Caco-2 (cell line): ENCODE data around the gene CDCP2. TPM values are rescaled to one million over a fixed set of nuclear protein-coding genes. Genes with fewer than 3 reads are reported as not detected.

Experiments
- BruUV-seq: library from RNA; stranded (reverse); fragments of 400-500 nt; replicated peaks from 2 replicates; lab custom pipeline; 2021; lab: Mats Ljungman, UMichigan
- CTCF ChIA-PET: fragments of 300-600 bp; sonication (Branson Sonifier 250); formaldehyde crosslinking; loops from one replicate; lab custom pipeline; 2022; ENCODE audit warnings: antibody characterized with exemption; lab: Charles Lee
- POLR2A ChIA-PET: fragments of 300-600 bp; sonication (Branson Sonifier 250); formaldehyde crosslinking; loops from one replicate; lab custom pipeline; 2022; ENCODE audit warnings: antibody characterized with exemption; lab: Charles Lee
- DNase-seq, 2 experiments: peaks; one replicate each; pipeline versions ENCODE4 v3.0.0 to v3.0.0-alpha.2; 2020 to 2022
- H3K27me3 ChIP-seq: replicated peaks from 2 replicates; pipeline ENCODE4 v1.6.0; 2011; ENCODE audit warnings: low read length; ENCODE audit not compliant: control insufficient read depth, insufficient read depth
- H3K36me3 ChIP-seq: 2 replicates; pipeline ENCODE4 v1.5.1; 2011; ENCODE audit warnings: low read length; ENCODE audit not compliant: control insufficient read depth, insufficient read depth
- H3K4me1 ChIP-seq: fragments of 250-450 bp; sonication (Bioruptor Pico); 2 replicates; pipeline ENCODE4 v1.5.1; 2020; ENCODE audit warnings: mild to moderate bottlenecking
- H3K4me3 ChIP-seq: 2 replicates; pipeline ENCODE4 v1.5.1; 2011; ENCODE audit warnings: low read depth, mild to moderate bottlenecking, control low read depth, low read length
- H3K9me3 ChIP-seq: fragments of 250-450 bp; sonication (Bioruptor Pico); 2 replicates; pipeline ENCODE4 v1.5.1; 2020; ENCODE audit warnings: mild to moderate bottlenecking, moderate library complexity
- H3K27ac Mint-ChIP-seq: one replicate; pipeline ENCODE4 v1.8.0; 2022; ENCODE audit warnings: mixed read lengths; ENCODE audit not compliant: unreplicated experiment
- H3K27me3 Mint-ChIP-seq: one replicate; pipeline ENCODE4 v1.8.0; 2022; ENCODE audit warnings: mixed read lengths; ENCODE audit not compliant: insufficient read depth, unreplicated experiment
- H3K36me3 Mint-ChIP-seq: one replicate; pipeline ENCODE4 v1.8.0; 2022; ENCODE audit warnings: mild to moderate bottlenecking, mixed read lengths; ENCODE audit not compliant: insufficient read depth, unreplicated experiment
- H3K4me1 Mint-ChIP-seq: one replicate; pipeline ENCODE4 v1.8.0; 2022; ENCODE audit warnings: low read depth, mixed read lengths; ENCODE audit not compliant: unreplicated experiment
- H3K4me3 Mint-ChIP-seq: one replicate; pipeline ENCODE4 v1.8.0; 2022; ENCODE audit warnings: mild to moderate bottlenecking, moderate library complexity, mixed read lengths; ENCODE audit not compliant: unreplicated experiment
- H3K9me3 Mint-ChIP-seq: one replicate; pipeline ENCODE4 v1.8.0; 2022; ENCODE audit warnings: mixed read lengths; ENCODE audit not compliant: unreplicated experiment
- CTCF ChIP-seq, 2 experiments: fragments of 200-600 bp in 1 of 2; IDR thresholded peaks; 1 replicate in 1 of 2; 2 replicates in 1 of 2; pipeline versions ENCODE4 v1.5.1 to v1.8.0; 2011 to 2022; ENCODE audit warnings: antibody characterized with exemption in 1 of 2, control low read depth in 1 of 2, inconsistent platforms in 1 of 2, low read depth in 1 of 2, low read length in 1 of 2, mild to moderate bottlenecking in 1 of 2, moderate library complexity in 1 of 2; ENCODE audit not compliant: insufficient read depth in 1 of 2, severe bottlenecking in 1 of 2, unreplicated experiment in 1 of 2
- intact Hi-C: fragments of 100-400 bp; cut with micrococcal nuclease; formaldehyde crosslinking; loops from one replicate; pipeline ENCODE4 v1.10.0; 2022; ENCODE audit not compliant: unreplicated experiment
- total RNA-seq: library from RNA; stranded (reverse); gene quantifications from 2 replicates; pipeline ENCODE4 v1.2.3, GENCODE V29; 2022

CDCP2 gene
- total RNA-seq, 1 experiment from 2014 or later = not detected

- Mint-ChIP-seq H3K9me3 (no peaks in the 10 kb centered on the region), H3K4me3 (no peak overlapping the region), H3K27me3 (no peaks in the 10 kb centered on the region), H3K27ac (no peak overlapping the region), H3K36me3 (no peaks in the 10 kb centered on the region), H3K4me1 (peaks cover 8% of the 10 kb centered on the region)
- Histone ChIP-seq H3K4me3 (no peak overlapping the region), H3K4me1 (peaks cover 6% of the 10 kb centered on the region; the same call in 1 of the 2 replicates), H3K27me3 (no peaks in the 10 kb centered on the region), H3K9me3 (no peaks in the 10 kb centered on the region), H3K36me3 (no peaks in the 10 kb centered on the region)
- intact Hi-C loops = no loop called here
- POLR2A ChIA-PET = no interaction called here
- CTCF ChIA-PET = no interaction called here
- no TSS peak for BruUV-seq
- no peak for TF ChIP-seq CTCF (IDR thresholded peaks at IDR 0.05; ENCODE audit: insufficient read depth in 1 of 2, low read depth in 1 of 2, low read length in 1 of 2, severe bottlenecking in 1 of 2, unreplicated experiment in 1 of 2)
- DNase-seq = no peak
These were observed 5.3 kb upstream of the CDCP2 start for GRCh38 chr1:54158071-54158470.

- no peaks in the 10 kb centered on the region for H3K27me3 ChIP-seq
- H3K4me3 ChIP-seq = no peak overlapping the region
- H3K9me3 ChIP-seq = no peaks in the 10 kb centered on the region
- H3K4me1 Mint-ChIP-seq = peaks cover 8% of the 10 kb centered on the region
- DNase-seq = no peak
- H3K4me3 Mint-ChIP-seq = no peak overlapping the region
- no peaks in the 10 kb centered on the region for H3K9me3 Mint-ChIP-seq
- H3K4me1 ChIP-seq = peaks cover 6% of the 10 kb centered on the region; the same call in 1 of the 2 replicates
- intact Hi-C loops = no loop called here
- H3K27ac Mint-ChIP-seq = no peak overlapping the region
- CTCF ChIA-PET = interaction anchor here (0.6 kb wide), 1 partner anchor 823 kb away, joined by 3 read pairs; no protein-coding TSS in a partner anchor
- no TSS peak for BruUV-seq
- POLR2A ChIA-PET = no interaction called here
- H3K36me3 Mint-ChIP-seq = no peaks in the 10 kb centered on the region
- no peaks in the 10 kb centered on the region for H3K36me3 ChIP-seq
- no peak for TF ChIP-seq CTCF (IDR thresholded peaks at IDR 0.05; ENCODE audit: insufficient read depth in 1 of 2, low read depth in 1 of 2, low read length in 1 of 2, severe bottlenecking in 1 of 2, unreplicated experiment in 1 of 2)
- no peaks in the 10 kb centered on the region for H3K27me3 Mint-ChIP-seq
These were observed 4.6 kb upstream of the CDCP2 start for GRCh38 chr1:54157401-54157800.

- Mint-ChIP-seq H3K27me3 (no peaks in the 10 kb centered on the region), H3K9me3 (no peaks in the 10 kb centered on the region), H3K27ac (no peak overlapping the region), H3K4me3 (no peak overlapping the region), H3K4me1 (peaks cover 8% of the 10 kb centered on the region), H3K36me3 (no peaks in the 10 kb centered on the region)
- Histone ChIP-seq H3K4me1 (peaks cover 6% of the 10 kb centered on the region; the same call in 1 of the 2 replicates), H3K4me3 (no peak overlapping the region), H3K9me3 (no peaks in the 10 kb centered on the region), H3K27me3 (no peaks in the 10 kb centered on the region), H3K36me3 (no peaks in the 10 kb centered on the region)
- CTCF ChIA-PET = interaction anchor here (0.6 kb wide), 1 partner anchor 822 kb away, joined by 3 read pairs; no protein-coding TSS in a partner anchor
- intact Hi-C loops = no loop called here
- no TSS peak for BruUV-seq
- POLR2A ChIA-PET = no interaction called here
- DNase-seq = no peak
- no peak for TF ChIP-seq CTCF (IDR thresholded peaks at IDR 0.05; ENCODE audit: insufficient read depth in 1 of 2, low read depth in 1 of 2, low read length in 1 of 2, severe bottlenecking in 1 of 2, unreplicated experiment in 1 of 2)
These were observed 4.2 kb upstream of the CDCP2 start for GRCh38 chr1:54156986-54157385.
